Esophagus muscularis mucosa (tissue), 4 donors: ENCODE data around the gene EDIL3.

Experiments
- EP300 ChIP-seq: sonication (generic); formaldehyde crosslinking; IDR thresholded peaks from one replicate; pipeline ENCODE4 v1.6.1; 2017; ENCODE audit warnings: antibody characterized with exemption
- POLR2A ChIP-seq: fragments of 450-650 bp; IDR thresholded peaks from one replicate; pipeline ENCODE4 v1.6.1; 2017; ENCODE audit warnings: antibody characterized with exemption, moderate library complexity, mild to moderate bottlenecking, low read depth
- POLR2AphosphoS5 ChIP-seq, 2 donors: sonication (generic); formaldehyde crosslinking; IDR thresholded peaks; one replicate each; pipeline ENCODE4 v1.6.1; 2017; ENCODE audit warnings: antibody characterized with exemption in 2 of 2
- TF ChIP-seq, protein P1 (sequence below), 3 experiments: fragments of 200-600 bp in 2 of 3; fragments of 450-650 bp in 1 of 3; sonication (generic) in 2 of 3; IDR thresholded peaks; one replicate each; pipeline ENCODE4 v1.5.1; 2017 to 2019; ENCODE audit warnings: antibody characterized with exemption in 3 of 3, mild to moderate bottlenecking in 2 of 3, moderate library complexity in 1 of 3

DNA sequence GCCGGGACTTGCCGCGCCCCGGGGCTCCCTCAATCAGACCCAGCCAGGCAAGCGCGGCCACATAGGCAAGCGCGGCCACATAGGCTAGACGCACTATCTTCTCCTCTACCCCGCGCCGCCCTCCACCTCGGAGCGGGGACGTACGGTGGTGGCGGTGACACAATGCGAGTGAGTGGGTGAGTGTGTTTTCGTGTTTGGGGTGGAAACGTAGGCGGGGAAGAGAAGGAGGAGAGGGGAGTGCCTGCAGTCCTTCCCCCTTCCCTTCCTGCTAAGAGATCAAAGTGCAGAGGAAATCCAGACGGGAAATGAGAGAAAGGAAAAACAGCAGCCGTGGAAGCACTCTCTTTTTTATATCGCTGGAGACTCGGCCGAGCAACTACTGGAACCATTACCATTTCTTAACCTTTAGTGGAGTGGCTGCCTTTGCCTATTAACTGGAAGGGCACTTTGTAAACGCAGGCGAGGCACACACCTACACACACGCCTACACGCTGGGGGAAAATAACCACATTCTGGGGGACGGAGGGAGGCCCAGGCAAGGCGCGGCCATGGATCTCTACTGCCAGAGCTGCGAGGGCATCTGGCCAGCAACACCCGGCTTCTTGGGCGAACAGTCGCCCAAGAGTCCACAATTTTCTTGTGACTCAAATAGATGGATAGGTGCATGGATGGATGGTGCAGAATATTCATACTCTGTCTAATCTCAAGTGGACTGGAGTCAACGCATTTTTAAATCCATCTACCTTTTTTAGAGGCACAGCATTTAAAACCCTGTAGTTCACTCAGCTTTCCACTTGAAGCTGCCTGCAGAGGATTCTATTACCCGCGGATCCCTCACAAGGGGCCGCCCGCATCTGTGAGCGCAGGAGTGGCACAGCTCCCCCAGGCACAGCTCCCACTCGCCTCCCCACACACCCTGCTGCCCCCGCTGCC lies 2.1 kb downstream of the EDIL3 start:
- TF ChIP-seq, protein P1, sequence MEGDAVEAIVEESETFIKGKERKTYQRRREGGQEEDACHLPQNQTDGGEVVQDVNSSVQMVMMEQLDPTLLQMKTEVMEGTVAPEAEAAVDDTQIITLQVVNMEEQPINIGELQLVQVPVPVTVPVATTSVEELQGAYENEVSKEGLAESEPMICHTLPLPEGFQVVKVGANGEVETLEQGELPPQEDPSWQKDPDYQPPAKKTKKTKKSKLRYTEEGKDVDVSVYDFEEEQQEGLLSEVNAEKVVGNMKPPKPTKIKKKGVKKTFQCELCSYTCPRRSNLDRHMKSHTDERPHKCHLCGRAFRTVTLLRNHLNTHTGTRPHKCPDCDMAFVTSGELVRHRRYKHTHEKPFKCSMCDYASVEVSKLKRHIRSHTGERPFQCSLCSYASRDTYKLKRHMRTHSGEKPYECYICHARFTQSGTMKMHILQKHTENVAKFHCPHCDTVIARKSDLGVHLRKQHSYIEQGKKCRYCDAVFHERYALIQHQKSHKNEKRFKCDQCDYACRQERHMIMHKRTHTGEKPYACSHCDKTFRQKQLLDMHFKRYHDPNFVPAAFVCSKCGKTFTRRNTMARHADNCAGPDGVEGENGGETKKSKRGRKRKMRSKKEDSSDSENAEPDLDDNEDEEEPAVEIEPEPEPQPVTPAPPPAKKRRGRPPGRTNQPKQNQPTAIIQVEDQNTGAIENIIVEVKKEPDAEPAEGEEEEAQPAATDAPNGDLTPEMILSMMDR (IDR thresholded peaks at IDR 0.05), result no peak
- TF ChIP-seq POLR2A (no peak), EP300 (no peak), POLR2AphosphoS5 (IDR thresholded peaks at IDR 0.05) (peak in 1 of 2 donors; percentile 12)
